Frontal cortex (tissue), 4 donors: ENCODE results near the gene TBL1X. TPM values are rescaled to one million over a fixed set of nuclear protein-coding genes. Genes with fewer than 3 reads are reported as not detected.

Experiments used
- DNase-seq, 2 donors: peaks; one replicate each; pipeline ENCODE4 v3.0.0; 2012; ENCODE audit warnings: low spot score in 2 of 2
- FAIRE-seq: peaks from 2 replicates; lab custom pipeline; 2012; peaks lifted over from hg19 to GRCh38; lab: Jason Lieb, UNC
- total RNA-seq: library from RNA; depleted of rRNA; stranded (reverse); fragments of >200 nt; gene quantifications from one replicate; pipeline ENCODE4 v1.2.3, GENCODE V29; 2014
- donor health status: control.
- donor health status: control.
- donor health status: control.

TBL1X gene
- total RNA-seq, 1 donor from 2014 or later, result 2.9 TPM

- DNase-seq (no peak), FAIRE-seq (no peak)
Measured at GRCh38 chrX:9609987-9610386, 145.1 kb downstream of the TBL1X start.

- DNase-seq (no peak), FAIRE-seq (no peak)
Measured at GRCh38 chrX:9610771-9611392, 146.0 kb downstream of the TBL1X start.

- DNase-seq (no peak), FAIRE-seq (no peak)
Measured at GRCh38 chrX:9611436-9612145, 146.7 kb downstream of the TBL1X start.

GRCh38 chrX:9612146-9612505 lies 147.3 kb downstream of the TBL1X start:
- FAIRE-seq (no peak), DNase-seq (no peak)

GRCh38 chrX:9614016-9614415 lies 149.2 kb downstream of the TBL1X start:
- DNase-seq (no peak), FAIRE-seq (no peak)

- FAIRE-seq (no peak), DNase-seq (no peak)
Measured at GRCh38 chrX:9619133-9619532, 154.3 kb downstream of the TBL1X start.

GRCh38 chrX:9619581-9619980 lies 154.7 kb downstream of the TBL1X start:
- DNase-seq (no peak), FAIRE-seq (no peak)

- FAIRE-seq (no peak), DNase-seq (no peak)
Measured at GRCh38 chrX:9622128-9622527, 157.3 kb downstream of the TBL1X start.

GRCh38 chrX:9626379-9626778 lies 161.5 kb downstream of the TBL1X start:
- no peak for DNase-seq
- no peak for FAIRE-seq

GRCh38 chrX:9627922-9628321 lies 163.1 kb downstream of the TBL1X start:
- FAIRE-seq (no peak), DNase-seq (no peak)

GRCh38 chrX:9628779-9629493 lies 164.1 kb downstream of the TBL1X start:
- DNase-seq (no peak), FAIRE-seq (no peak)

- no peak for FAIRE-seq
- no peak for DNase-seq
Measured at GRCh38 chrX:9634551-9634950, 169.7 kb downstream of the TBL1X start.

GRCh38 chrX:9635368-9635767 lies 170.5 kb downstream of the TBL1X start:
- DNase-seq (no peak), FAIRE-seq (no peak)

- DNase-seq (no peak), FAIRE-seq (no peak)
Measured at GRCh38 chrX:9635803-9636202, 170.9 kb downstream of the TBL1X start.

- FAIRE-seq, result no peak
Measured at GRCh38 chrX:9638871-9639270, 174.0 kb downstream of the TBL1X start.

GRCh38 chrX:9642270-9642995 lies 177.6 kb downstream of the TBL1X start:
- DNase-seq (no peak), FAIRE-seq (no peak)

More at GRCh38 chrX:9638871-9639270, 174.0 kb downstream of the TBL1X start:
- DNase-seq, result no peak

- no peak for FAIRE-seq
- DNase-seq, result no peak
Measured at GRCh38 chrX:9643807-9644206, 178.9 kb downstream of the TBL1X start.

GRCh38 chrX:9644335-9644734 lies 179.5 kb downstream of the TBL1X start:
- FAIRE-seq, result no peak
- no peak for DNase-seq

- FAIRE-seq, result no peak
- no peak for DNase-seq
Measured at GRCh38 chrX:9646471-9647224, 181.8 kb downstream of the TBL1X start.

GRCh38 chrX:9647431-9647830 lies 182.6 kb downstream of the TBL1X start:
- FAIRE-seq, result no peak
- DNase-seq, result no peak
